GM19023 (cell line): ENCODE data around the gene NWD2.
"Not testable (repeated sequence)": the region's sequence is repeated elsewhere in the genome, so short reads cannot be mapped to it uniquely, and the experiment has no call there.

Experiments
- ATAC-seq: cut with Tn5 transposase; IDR thresholded peaks from one replicate; pipeline ENCODE4 v1.9.1; 2021; ENCODE audit warnings: mild to moderate bottlenecking, moderate library complexity; ENCODE audit not compliant: unreplicated experiment

The NWD2 gene

GRCh38 chr4:37244583-37245390 lies at the start of gene NWD2:
TSS of gene NWD2 (plus strand) at chr4:37244743. CDS start at chr4:37245068, 325 bp downstream.
- no peak for ATAC-seq

- no peak for ATAC-seq
Observed at GRCh38 chr4:37197899-37198298, 46.6 kb upstream of the NWD2 start.

- ATAC-seq, result not testable (repeated sequence)
Observed at GRCh38 chr4:37204740-37205139, 39.8 kb upstream of the NWD2 start.

GRCh38 chr4:37216209-37216608 lies 28.3 kb upstream of the NWD2 start:
- ATAC-seq, result no peak

- ATAC-seq, result no peak
Observed at GRCh38 chr4:37219242-37219641, 25.3 kb upstream of the NWD2 start.

GRCh38 chr4:37219990-37220389 lies 24.6 kb upstream of the NWD2 start:
- no peak for ATAC-seq

GRCh38 chr4:37220685-37221084 lies 23.9 kb upstream of the NWD2 start:
- no peak for ATAC-seq

- ATAC-seq, result no peak
Observed at GRCh38 chr4:37223732-37224131, 20.8 kb upstream of the NWD2 start.

GRCh38 chr4:37224854-37225253 lies 19.7 kb upstream of the NWD2 start:
- ATAC-seq, result no peak

GRCh38 chr4:37225778-37226177 lies 18.8 kb upstream of the NWD2 start:
- no peak for ATAC-seq

- ATAC-seq, result no peak
Observed at GRCh38 chr4:37232315-37232714, 12.2 kb upstream of the NWD2 start.

GRCh38 chr4:37236165-37236564 lies 8.4 kb upstream of the NWD2 start:
- ATAC-seq, result no peak

- ATAC-seq, result peak; percentile 52
Observed at GRCh38 chr4:37241647-37242046, 2.9 kb upstream of the NWD2 start.

- no peak for ATAC-seq
Observed at GRCh38 chr4:37243051-37243450, 1.5 kb upstream of the NWD2 start.

- ATAC-seq, result no peak
Observed at GRCh38 chr4:37243722-37244582, 591 bp upstream of the NWD2 start.

GRCh38 chr4:37245391-37245954 lies 930 bp downstream of the NWD2 start:
- ATAC-seq, result no peak

- no peak for ATAC-seq
Observed at GRCh38 chr4:37246891-37247290, 2.3 kb downstream of the NWD2 start.

- no peak for ATAC-seq
Observed at GRCh38 chr4:37258221-37258620, 13.7 kb downstream of the NWD2 start.

GRCh38 chr4:37268319-37268718 lies 23.8 kb downstream of the NWD2 start:
- no peak for ATAC-seq

GRCh38 chr4:37279121-37279520 lies 34.6 kb downstream of the NWD2 start:
- ATAC-seq, result no peak

GRCh38 chr4:37279894-37280592 lies 35.5 kb downstream of the NWD2 start:
- ATAC-seq, result no peak
